HEK293T (cell line): ENCODE data around the gene NBL1.

Experiments used
- BHLHE40 ChIP-seq: fragments of 450-650 bp; IDR thresholded peaks from 2 replicates; pipeline ENCODE4 v1.6.1; 2016; ENCODE audit warnings: mild to moderate bottlenecking, moderate library complexity, borderline replicate concordance
- FOXM1 ChIP-seq: fragments of 450-650 bp; IDR thresholded peaks from 2 replicates; pipeline ENCODE4 v1.6.1; 2017; ENCODE audit warnings: mild to moderate bottlenecking, borderline replicate concordance
- SP1 ChIP-seq: fragments of 450-650 bp; IDR thresholded peaks from 2 replicates; pipeline ENCODE4 v1.6.1; 2017

DNA sequence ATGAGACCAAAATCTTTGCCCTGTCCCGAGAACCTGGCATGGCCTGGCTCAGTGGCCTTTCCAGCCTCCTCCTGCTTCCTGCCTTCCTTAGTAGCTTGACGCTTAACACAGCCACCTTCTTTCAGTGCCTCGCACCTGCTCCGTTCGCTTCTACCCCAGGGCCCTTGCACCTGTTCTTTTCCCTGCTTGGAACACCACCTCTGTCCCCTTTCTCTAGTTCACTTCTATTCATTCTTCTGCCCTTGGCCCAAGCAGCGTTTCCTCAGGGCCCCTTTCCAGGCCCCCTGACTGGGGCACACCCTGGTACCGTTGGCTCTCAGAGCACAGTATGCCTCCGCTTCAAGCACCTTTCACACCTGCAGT, 11.6 kb downstream of the NBL1 start:
- no peak for TF ChIP-seq FOXM1
- TF ChIP-seq BHLHE40 = no peak
- no peak for TF ChIP-seq SP1
